Hippocampal formation (tissue), 2 donors: ENCODE measurements around the gene ZNF574.

Experiments
- DNase-seq, 2 donors: peaks; one replicate each; lab custom pipeline; 2025; lab: John Stamatoyannopoulos, UW

Gene ZNF574

GRCh38 chr19:42102877-42103276, 26.9 kb downstream of the ZNF574 start:
- no peak for DNase-seq

GRCh38 chr19:42105368-42105767, 29.4 kb downstream of the ZNF574 start:
- no peak for DNase-seq

DNA sequence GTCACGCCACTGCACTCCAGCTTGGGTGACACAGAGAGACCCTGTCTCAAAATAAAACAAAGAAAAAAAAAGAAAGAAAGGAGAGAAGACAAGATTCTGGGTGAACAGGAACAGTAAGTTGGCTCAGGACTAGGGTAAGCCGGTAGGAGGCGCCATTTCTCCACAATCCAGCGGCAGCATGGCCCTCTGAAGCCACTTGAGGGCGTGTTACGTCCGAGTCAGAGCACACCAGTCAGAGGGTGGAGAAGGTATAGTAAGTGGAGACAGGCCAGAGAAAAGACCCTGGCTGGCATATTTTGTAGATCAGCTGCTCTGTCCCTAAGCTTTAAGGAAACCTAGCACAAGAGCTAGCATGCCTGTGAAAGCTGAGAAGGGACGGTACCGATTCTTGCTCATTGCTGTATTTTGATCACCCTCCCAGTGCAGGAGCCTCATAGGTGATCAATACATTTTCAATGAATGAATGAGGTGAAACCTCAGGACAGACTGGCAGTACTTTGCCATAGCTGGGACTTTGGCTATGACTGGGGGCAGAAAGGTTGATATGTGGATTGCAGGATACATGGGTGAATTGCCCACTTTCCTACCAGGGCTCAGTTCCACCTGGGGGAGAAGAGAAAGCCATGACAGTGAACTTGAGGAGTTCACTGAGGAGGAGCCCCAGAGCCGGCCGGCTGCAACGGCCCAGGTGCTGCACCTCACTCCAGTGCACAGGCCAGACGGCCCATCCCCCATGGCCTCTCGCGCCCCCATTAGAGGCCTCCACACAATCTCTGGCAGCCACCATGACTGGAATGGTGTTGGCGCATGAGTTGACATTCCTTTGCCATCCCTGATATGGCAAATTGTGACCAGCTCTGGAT, 32.8 kb downstream of the ZNF574 start:
- DNase-seq = peak; percentile 32 to 34

GRCh38 chr19:42109896-42110295, 33.9 kb downstream of the ZNF574 start:
- no peak for DNase-seq

- DNase-seq = no peak
Measured at GRCh38 chr19:42110658-42111057, 34.7 kb downstream of the ZNF574 start.

- no peak for DNase-seq
Measured at GRCh38 chr19:42111384-42111783, 35.4 kb downstream of the ZNF574 start.

DNA sequence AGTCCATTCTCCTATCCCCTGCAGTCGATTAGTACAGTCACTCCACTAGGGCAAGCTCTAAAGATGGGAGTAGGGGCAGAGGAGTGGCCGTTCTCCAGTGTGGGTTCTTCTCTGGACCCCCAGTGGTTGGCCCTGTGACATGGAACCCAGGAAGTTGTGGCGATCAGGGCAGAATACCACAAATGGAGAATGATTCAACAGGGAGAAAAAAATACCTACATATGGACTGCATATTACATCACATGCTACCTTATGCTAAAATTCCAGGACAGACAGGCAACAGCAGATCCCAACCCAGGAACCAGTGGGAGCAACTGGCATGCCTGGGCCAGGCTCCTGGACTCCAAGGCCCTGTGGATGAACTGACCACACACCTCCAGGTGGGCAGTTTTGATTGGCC, 35.8 kb downstream of the ZNF574 start:
- DNase-seq = no peak

GRCh38 chr19:42113641-42114348, 37.8 kb downstream of the ZNF574 start:
- no peak for DNase-seq

DNA sequence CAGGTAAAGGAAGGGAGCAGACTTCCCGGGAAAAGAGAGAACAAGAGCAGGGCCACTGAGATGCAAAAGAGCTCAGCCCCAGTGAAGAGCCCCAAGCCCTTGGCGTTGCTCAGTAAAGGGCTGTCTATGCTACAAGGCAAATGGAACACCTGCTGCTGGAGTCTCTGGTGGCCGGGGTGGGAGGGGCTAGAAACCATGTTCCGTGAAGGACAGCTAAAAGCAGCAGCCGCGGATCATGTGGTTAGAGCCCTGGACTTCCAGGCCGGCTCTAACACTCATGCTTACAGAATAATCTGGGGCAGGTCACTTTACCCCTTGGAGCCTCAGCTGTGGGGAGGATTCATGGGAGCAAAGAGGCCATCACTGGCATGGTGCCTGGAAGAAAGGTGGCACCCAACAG, 38.4 kb downstream of the ZNF574 start:
- no peak for DNase-seq

- DNase-seq = no peak
Measured at GRCh38 chr19:42115219-42115618, 39.3 kb downstream of the ZNF574 start.

GRCh38 chr19:42115705-42116104, 39.7 kb downstream of the ZNF574 start:
- no peak for DNase-seq

- DNase-seq = no peak
Measured at GRCh38 chr19:42116308-42117075, 40.5 kb downstream of the ZNF574 start.

DNA sequence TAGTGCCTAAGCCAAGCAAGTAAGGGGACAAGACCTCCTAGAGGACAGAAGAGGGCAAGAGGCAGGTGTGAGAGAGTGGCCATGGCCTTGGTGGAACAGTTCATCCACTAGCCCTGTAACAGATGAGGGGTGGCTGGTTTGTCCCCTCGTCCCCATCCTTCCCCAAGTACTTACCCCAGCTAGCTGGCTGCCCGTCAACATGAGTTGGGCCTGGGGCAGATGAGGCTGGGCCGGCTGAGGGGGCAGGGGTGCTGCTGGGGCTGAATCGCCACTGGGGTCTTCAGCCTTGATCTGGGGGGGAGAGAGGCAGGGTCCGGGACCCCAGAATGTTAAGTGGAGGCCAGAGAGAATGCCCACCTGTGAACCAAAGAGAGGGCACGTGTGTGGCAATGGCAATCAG, 41.1 kb downstream of the ZNF574 start:
- DNase-seq = no peak

DNA sequence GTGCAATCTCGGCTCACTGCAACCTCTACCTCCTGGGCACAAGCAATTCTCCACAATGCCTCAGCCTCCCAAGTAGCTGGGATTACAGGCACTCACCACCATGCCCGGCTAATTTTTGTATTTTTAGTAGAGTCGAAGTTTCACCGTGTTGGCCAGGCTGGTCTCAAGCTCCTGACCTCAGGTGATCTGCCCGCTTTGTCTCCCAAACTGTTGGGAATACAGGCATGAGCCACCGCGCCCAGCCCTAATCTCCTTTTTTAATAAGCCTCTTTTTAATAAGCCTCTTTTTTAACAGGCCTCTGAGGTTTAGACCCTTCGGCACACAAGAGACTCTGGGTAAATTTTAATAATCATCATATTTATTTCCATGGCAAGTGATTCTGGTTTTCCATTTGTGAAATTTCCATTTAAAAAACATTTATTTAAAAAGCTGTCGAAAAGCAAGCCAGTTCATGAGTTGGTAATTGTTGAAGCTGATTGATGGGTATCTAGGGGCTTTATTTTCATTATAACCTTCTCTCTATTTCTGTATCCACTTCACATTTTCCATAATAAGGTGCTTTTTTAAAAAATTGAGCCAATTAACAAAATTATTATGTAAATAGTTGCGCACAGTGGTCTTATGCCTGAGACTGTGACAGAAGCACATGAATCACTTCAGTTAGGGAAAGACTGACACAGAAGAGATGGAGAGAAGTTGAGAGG, 44.5 kb downstream of the ZNF574 start:
- no peak for DNase-seq

- DNase-seq = no peak
Measured at GRCh38 chr19:42121036-42121621, 45.2 kb downstream of the ZNF574 start.

DNA sequence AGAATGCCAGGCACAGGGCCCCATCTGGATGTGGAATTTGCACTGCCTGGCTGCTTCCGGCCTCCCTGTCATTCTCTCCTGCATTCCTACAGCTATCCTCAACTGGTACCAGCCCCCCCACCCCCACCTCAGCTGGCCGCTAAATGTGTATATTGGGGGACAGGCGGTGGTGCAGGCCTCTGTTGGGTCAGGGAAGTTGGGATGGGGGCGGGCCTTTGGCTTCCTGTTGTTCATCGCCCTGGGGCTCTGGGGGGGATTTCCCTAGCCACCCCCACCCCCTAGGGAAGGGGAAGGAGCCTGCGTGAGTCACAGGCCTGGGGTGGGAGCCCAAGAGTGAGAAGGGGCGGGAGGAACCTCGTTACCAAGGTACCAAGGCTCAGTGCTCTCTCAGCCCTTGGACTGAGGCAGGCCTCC, 45.7 kb downstream of the ZNF574 start:
- DNase-seq = peak in 1 of 2 donors; percentile 26

DNA sequence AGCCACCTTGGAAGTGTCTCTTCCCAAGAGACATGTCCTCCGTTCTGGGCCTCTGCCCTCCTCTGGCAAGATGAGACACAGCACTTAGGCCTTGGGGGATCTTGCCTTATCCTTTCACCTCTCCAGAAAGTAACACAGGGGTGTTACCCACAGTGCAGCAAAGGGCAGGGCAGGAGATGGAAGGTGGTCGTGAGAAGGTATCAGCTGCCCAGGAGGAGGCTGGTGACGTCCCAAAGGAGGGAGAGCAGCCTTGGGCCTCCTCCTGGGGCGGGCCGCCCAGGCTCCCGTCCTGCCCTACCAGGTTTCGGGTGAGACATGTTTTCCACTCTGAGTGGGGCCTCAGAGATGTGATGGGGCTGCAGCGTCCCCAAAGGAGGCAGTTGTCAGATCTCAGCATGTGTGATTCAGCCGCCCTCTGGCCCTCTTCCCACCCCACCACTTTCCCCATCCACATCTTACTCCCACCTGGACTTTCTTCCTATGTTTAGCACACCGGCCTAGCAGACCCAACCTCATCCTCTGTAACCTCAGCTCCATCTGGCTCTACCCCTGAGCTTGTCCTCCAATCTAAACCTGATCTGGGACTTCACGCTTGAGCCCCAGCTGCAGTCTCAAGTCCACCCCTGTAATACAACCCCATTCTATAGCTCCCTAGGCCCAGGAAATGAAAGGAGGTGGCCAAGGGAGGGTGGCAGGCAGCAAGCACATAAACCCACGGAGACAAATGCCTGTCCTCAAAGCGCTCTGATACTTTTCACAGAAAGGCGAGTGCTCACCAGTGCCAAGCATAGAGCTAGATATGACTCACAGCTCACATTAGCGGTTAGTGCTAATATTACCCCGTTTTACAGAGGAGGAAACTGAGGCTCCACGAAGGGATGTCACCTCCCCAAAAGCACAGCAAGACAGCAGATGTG, 47.0 kb downstream of the ZNF574 start:
- no peak for DNase-seq

DNA sequence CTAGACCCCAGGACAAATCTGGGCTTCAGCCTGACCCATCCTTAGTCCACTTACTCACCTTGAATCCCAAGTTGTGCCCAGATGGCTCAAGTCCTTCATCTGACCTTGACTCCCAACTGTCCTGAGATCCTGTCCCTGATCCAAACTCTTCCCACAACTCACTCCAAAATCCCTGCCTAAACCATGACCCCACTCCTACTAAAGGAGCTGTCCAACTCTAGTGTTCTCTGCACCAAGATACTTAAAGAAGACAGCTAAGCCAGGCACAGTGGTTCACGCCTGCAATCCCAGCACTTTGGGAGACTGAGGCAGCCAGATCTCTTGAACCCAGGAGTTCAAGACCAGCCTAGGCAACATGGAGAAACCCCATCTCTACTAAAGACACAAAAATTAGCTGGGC, 47.8 kb downstream of the ZNF574 start:
- DNase-seq = no peak

DNA sequence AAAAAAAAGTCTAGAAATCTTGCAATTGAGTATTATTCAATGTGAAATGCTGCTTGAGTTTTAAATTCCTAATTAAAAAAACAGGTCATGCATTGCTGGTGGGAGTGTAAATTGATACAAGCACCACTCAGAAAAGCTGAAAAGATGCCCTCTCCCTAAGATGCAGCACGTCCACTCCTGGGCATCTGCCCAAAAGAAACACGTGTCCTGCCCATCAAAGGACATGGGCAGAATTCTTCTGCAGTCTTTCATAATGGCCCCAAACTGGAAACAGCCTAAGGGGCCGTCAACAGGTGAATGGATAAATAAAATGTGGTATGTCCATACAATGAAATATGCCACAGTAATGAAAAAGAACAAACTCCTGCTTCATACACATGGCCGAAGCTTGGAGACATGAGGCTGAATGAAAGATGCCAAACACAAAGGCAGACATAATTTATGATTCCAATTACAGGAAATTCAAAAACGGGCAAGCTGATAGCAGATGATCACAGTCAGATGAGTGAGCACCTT, 48.5 kb downstream of the ZNF574 start:
- no peak for DNase-seq

DNA sequence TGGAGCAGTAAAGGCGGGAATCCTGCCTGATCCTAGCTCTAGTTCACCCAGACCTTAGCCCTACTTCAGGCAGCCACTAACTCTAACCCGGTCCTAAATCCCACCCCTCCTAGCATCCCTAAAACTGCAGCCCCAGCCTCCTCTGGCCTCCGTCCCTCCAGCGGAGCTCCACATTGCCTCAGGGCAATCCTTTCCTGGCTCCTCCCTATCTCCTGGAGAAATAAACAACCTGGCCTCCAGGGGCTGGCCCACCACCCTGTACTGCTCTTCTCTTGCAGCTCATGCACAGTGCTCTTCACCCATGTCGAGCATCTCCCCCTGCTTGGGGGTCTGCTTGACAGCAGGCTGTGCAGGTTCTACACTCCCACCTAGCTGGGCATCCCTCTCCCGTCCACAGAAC, 49.6 kb downstream of the ZNF574 start:
- DNase-seq = no peak
